CD4-positive, alpha-beta T cell (primary cell): Measurements from ENCODE around the gene PBX1. TPM values are rescaled to one million over a fixed set of nuclear protein-coding genes. Genes with fewer than 3 reads are reported as not detected.

ENCODE experiments used
- ATAC-seq: fragments of 200-7000 bp; cut with Tn5 transposase; one replicate; pipeline ENCODE4 v1.10.0; 2022; ENCODE audit warnings: mild to moderate bottlenecking; ENCODE audit not compliant: poor library complexity
- CTCF ChIA-PET: fragments of 350-600 bp; sonication (Branson Sonifier 250); formaldehyde crosslinking; loops from one replicate; lab custom pipeline; 2021; ENCODE audit warnings: antibody characterized with exemption, inconsistent platforms; lab: Charles Lee
- POLR2A ChIA-PET: fragments of 350-600 bp; sonication (Branson Sonifier 250); formaldehyde crosslinking; loops from one replicate; lab custom pipeline; 2021; ENCODE audit warnings: antibody characterized with exemption, inconsistent platforms; lab: Charles Lee
- DNase-seq, 14 experiments: peaks; one replicate each; pipeline ENCODE4 v3.0.0-alpha.2; 2013 to 2020; ENCODE audit warnings: mixed read lengths in 2 of 14
- H3K27ac ChIP-seq, 2 donors: one replicate each; pipeline versions ENCODE4 v1.5.1 to v1.7.0; 2013; ENCODE audit warnings: low read length in 2 of 2, low read depth in 1 of 2, mild to moderate bottlenecking in 1 of 2
- H3K27me3 ChIP-seq, 2 experiments: 1 replicate in 1 of 2; 2 replicates in 1 of 2; pipeline versions ENCODE4 v1.6.1 to v1.7.0; 2013; ENCODE audit warnings: low read length in 2 of 2, control low read depth in 1 of 2, mild to moderate bottlenecking in 1 of 2, moderate library complexity in 1 of 2; ENCODE audit not compliant: insufficient read depth in 2 of 2, control insufficient read depth in 1 of 2
- H3K36me3 ChIP-seq: one replicate; pipeline ENCODE4 v1.6.1; 2013; ENCODE audit warnings: low read length, control low read depth; ENCODE audit not compliant: insufficient read depth
- H3K4me1 ChIP-seq: one replicate; pipeline ENCODE4 v1.6.1; 2013; ENCODE audit warnings: low read length, control low read depth; ENCODE audit not compliant: insufficient read depth
- H3K4me3 ChIP-seq: one replicate; pipeline ENCODE4 v1.5.1; 2013; ENCODE audit warnings: mild to moderate bottlenecking, low read length, moderate library complexity
- H3K9me3 ChIP-seq, 2 experiments: 1 replicate in 1 of 2; 2 replicates in 1 of 2; pipeline versions ENCODE4 v1.6.1 to v1.7.0; 2013; ENCODE audit warnings: low read length in 2 of 2, mild to moderate bottlenecking in 2 of 2, control low read depth in 1 of 2, moderate library complexity in 1 of 2; ENCODE audit not compliant: control insufficient read depth in 1 of 2, insufficient read depth in 1 of 2
- H3K27ac Mint-ChIP-seq: one replicate; pipeline ENCODE4 v1.8.0; 2020; ENCODE audit warnings: mixed read lengths
- H3K27me3 Mint-ChIP-seq: one replicate; pipeline ENCODE4 v1.8.0; 2021; ENCODE audit warnings: mixed read lengths
- H3K36me3 Mint-ChIP-seq: one replicate; pipeline ENCODE4 v1.8.0; 2021; ENCODE audit warnings: low read depth, mixed read lengths
- H3K4me1 Mint-ChIP-seq: one replicate; pipeline ENCODE4 v1.8.0; 2021; ENCODE audit warnings: low read depth, mixed read lengths
- H3K4me3 Mint-ChIP-seq: one replicate; pipeline ENCODE4 v1.8.0; 2020; ENCODE audit warnings: mild to moderate bottlenecking, mixed read lengths
- H3K9me3 Mint-ChIP-seq: one replicate; pipeline ENCODE4 v1.8.0; 2020; ENCODE audit warnings: mixed read lengths
- CTCF ChIP-seq: fragments of 200-600 bp; IDR thresholded peaks from one replicate; pipeline ENCODE4 v1.8.0; 2022; ENCODE audit warnings: antibody characterized with exemption, mild to moderate bottlenecking
- intact Hi-C, 2 experiments: fragments of 100-400 bp; cut with DNase I in 1 of 2; cut with micrococcal nuclease in 1 of 2; formaldehyde crosslinking; loops; one replicate each; pipeline versions ENCODE4 v1.15.1 to v1.9.0; 2023 to 2025; cut with DNase I, micrococcal nuclease
- total RNA-seq, 174 experiments: library from RNA in 2 of 174; stranded (reverse) in 2 of 174; gene quantifications; one replicate each; pipeline ENCODE4 v1.2.3 and lab custom pipeline; 2021 to 2026

PBX1 gene
- total RNA-seq, 2 experiments from 2014 or later, result 0.64 to 0.96 TPM

DNA sequence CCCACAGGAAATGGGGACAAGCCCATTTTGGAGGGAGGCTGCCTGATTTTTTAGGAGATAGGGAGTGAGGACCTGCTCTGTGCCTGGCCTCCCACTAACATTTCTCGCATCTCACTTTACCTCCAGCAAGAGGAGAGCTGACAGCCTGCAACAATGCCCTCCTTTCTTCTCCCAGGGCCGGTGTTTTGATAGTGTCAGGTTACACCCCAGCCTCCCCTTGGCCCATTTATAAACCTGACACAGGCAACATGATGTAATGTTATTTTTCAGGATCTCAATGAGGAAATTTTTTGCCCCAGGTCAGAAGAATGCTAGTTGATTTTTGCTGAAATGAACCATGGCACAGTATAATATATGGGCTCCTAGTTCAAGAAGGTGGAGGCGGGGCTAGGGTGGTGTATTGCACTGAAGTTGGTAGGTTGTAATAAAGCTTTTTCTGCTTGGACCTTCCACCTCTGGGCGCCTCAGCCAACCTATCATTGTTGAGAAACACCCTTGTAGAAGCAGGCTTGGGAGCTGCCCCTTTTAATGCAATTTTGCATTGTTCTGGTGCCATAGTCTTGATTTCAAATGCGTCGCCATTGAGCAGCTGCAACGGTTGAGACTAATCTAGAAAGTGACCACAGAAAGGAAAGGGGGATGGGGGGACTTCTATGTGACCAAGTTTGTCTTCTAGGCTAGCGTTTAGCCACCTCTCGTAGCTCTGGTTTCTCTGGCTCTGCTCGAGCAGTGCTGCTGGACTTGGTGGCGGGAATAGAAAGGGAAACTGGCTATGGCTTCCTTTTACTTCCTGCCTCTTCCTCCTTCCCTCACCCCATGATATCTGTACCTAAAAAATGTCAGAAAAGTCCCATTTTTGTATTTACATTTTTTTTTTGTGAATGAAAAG lies 53.0 kb downstream of the PBX1 start:
- Mint-ChIP-seq H3K9me3 (no peaks in the 10 kb centered on the region), H3K27me3 (no peaks in the 10 kb centered on the region), H3K4me1 (no peaks in the 10 kb centered on the region), H3K4me3 (no peak overlapping the region), H3K36me3 (no peaks in the 10 kb centered on the region), H3K27ac (no peak overlapping the region)
- no peak overlapping the region for H3K27ac ChIP-seq
- H3K36me3 ChIP-seq, result no peaks in the 10 kb centered on the region
- H3K9me3 ChIP-seq, result no peaks in the 10 kb centered on the region
- H3K4me3 ChIP-seq, result no peak overlapping the region
- ChIA-PET CTCF (interaction anchor here (0.6 kb wide), 1 partner anchor 61 kb away, joined by 3 read pairs; no protein-coding TSS in a partner anchor), POLR2A (no interaction called here)
- intact Hi-C loops, result no loop called here
- TF ChIP-seq CTCF, result no peak
- H3K27me3 ChIP-seq, result no peaks in the 10 kb centered on the region
- no peak for ATAC-seq
- DNase-seq, result no peak
- H3K4me1 ChIP-seq, result no peaks in the 10 kb centered on the region

DNA sequence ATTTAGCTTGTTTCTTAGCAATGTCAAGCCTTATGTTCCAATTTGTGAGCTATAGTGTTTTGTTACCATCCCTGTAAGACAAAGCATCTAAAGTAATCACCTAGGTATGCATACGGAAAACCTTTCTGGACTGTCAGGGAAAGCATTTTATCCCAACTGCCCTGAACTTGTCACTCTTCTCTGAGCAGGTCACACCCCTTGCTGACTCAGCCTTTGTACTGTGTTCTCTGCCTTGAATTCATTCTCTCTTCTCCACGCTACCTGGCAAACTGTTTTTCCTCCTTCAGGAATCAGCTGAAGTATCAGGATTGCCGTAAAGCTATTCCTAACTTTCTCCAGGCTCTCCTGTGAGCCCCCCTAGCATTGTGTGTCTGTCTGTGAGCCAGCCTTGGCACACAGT lies 54.2 kb downstream of the PBX1 start:
- TF ChIP-seq CTCF, result no peak
- Histone ChIP-seq H3K27ac (no peak overlapping the region), H3K4me3 (no peak overlapping the region), H3K27me3 (no peaks in the 10 kb centered on the region), H3K4me1 (no peaks in the 10 kb centered on the region), H3K9me3 (no peaks in the 10 kb centered on the region), H3K36me3 (no peaks in the 10 kb centered on the region)
- ATAC-seq (no peak), DNase-seq (no peak)
- Mint-ChIP-seq H3K4me1 (no peaks in the 10 kb centered on the region), H3K27ac (no peak overlapping the region), H3K36me3 (no peaks in the 10 kb centered on the region), H3K27me3 (no peaks in the 10 kb centered on the region), H3K9me3 (no peaks in the 10 kb centered on the region), H3K4me3 (no peak overlapping the region)
- POLR2A ChIA-PET, result no interaction called here
- intact Hi-C loops, result no loop called here
- CTCF ChIA-PET, result no interaction called here

DNA sequence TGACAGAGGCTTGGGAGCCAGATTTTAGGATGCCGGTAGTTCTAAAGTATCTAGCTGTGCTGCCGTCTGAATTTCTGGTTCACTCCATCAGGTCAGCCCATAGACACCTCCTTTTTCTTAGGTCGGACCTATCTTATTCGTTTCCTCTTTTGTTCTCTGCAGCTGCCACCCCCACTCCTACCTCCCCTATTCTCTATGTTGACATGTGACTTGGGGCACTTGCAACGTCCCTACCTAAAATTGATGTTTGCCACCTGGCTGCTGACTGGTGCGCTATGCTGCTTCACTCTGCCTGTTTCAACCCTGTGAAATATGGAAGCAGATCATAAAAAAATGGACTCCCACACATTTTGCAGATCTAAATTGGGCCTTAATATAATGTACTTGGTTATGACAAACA lies 55.3 kb downstream of the PBX1 start:
- Histone ChIP-seq H3K27ac (no peak overlapping the region), H3K4me3 (no peak overlapping the region), H3K9me3 (no peaks in the 10 kb centered on the region), H3K36me3 (no peaks in the 10 kb centered on the region), H3K4me1 (no peaks in the 10 kb centered on the region), H3K27me3 (no peaks in the 10 kb centered on the region)
- Mint-ChIP-seq H3K27me3 (no peaks in the 10 kb centered on the region), H3K9me3 (no peaks in the 10 kb centered on the region), H3K4me1 (no peaks in the 10 kb centered on the region), H3K27ac (no peak overlapping the region), H3K36me3 (no peaks in the 10 kb centered on the region), H3K4me3 (no peak overlapping the region)
- ATAC-seq (no peak), DNase-seq (no peak)
- intact Hi-C loops, result no loop called here
- ChIA-PET CTCF (no interaction called here), POLR2A (no interaction called here)
- no peak for TF ChIP-seq CTCF
